ENCODE measurements around the gene GINS2. TPM values are rescaled to one million over a fixed set of nuclear protein-coding genes. Genes with fewer than 3 reads are reported as not detected.

The GINS2 gene
- total RNA-seq, 1 experiment from 2014 or later = 25.2 TPM

DNA sequence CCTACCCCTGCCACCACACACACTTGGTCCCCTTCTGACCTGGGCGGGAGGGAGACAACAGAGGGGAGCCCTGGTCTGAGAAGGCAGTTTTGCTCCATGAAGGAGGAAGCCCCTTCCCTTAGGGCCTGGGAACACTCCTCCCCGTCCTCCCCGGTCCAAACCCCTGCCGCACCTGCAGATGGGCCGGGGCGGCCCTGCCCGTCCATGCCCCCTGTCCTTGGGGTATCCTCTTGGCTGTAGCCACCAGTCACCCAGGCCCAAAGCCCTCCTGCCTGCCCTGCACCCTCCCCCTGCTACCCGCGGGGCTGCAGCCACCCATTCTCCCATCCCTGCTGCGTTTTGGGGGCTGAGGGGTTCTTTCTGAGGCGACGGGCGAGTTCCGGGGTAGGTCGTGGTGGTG lies 41.8 kb downstream of the GINS2 start:
- Mint-ChIP-seq H3K36me3 (ENCODE audit: insufficient read depth, unreplicated experiment) (peaks cover 27% of the 10 kb centered on the region), H3K4me1 (ENCODE audit: low read depth, unreplicated experiment) (peaks cover 37% of the 10 kb centered on the region), H3K27ac (ENCODE audit: unreplicated experiment) (no peak overlapping the region), H3K9me3 (ENCODE audit: low read depth, unreplicated experiment) (no peaks in the 10 kb centered on the region), H3K4me3 (ENCODE audit: low read depth, unreplicated experiment) (no peak overlapping the region), H3K27me3 (ENCODE audit: unreplicated experiment) (no peaks in the 10 kb centered on the region)
- CTCF ChIA-PET = interaction anchor here (0.7 kb wide), 1 partner anchor 419 kb away, joined by 6 read pairs; no protein-coding TSS in a partner anchor
- TF ChIP-seq CTCF (IDR thresholded peaks at IDR 0.05; ENCODE audit: unreplicated experiment) = no peak
- no TSS peak for BruUV-seq (replicated peaks)
- no peak for DNase-seq
- intact Hi-C loops (cut with micrococcal nuclease; ENCODE audit: unreplicated experiment) = no loop called here

DNA sequence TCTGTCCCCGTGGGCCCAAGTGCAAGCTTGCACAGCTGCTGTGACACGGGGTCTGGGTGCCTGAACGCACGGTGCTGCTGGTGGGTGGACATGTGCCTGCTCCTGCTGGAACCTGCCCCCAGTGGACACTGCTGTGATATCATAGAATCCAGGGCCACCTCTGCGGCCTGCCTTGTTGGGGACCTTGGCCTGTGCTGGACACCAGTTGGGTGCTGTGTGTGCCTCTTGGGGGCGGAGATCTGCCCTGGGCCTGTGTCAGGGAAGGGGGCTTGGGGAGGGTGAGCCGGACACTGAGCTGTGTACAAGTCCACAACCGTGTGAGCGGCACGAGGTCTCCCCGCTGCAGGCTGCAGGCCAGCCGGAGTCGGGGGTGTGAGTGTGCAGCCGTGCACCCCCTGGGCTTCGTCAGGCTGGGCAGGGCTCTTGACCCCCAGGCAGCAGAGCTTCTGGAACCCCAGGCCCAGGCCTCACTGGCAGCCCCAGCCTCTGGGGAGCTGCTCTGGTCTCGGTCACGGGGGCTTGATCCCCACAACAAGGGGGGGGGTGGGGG lies 42.3 kb downstream of the GINS2 start:
- no peak overlapping the region for H3K27ac Mint-ChIP-seq (ENCODE audit: unreplicated experiment)
- no peaks in the 10 kb centered on the region for H3K27me3 Mint-ChIP-seq (ENCODE audit: unreplicated experiment)
- H3K9me3 Mint-ChIP-seq (ENCODE audit: low read depth, unreplicated experiment) = no peaks in the 10 kb centered on the region
- DNase-seq = no peak
- no peak for TF ChIP-seq CTCF (IDR thresholded peaks at IDR 0.05; ENCODE audit: unreplicated experiment)
- H3K4me1 Mint-ChIP-seq (ENCODE audit: low read depth, unreplicated experiment) = peaks cover 33% of the 10 kb centered on the region
- no peak overlapping the region for H3K4me3 Mint-ChIP-seq (ENCODE audit: low read depth, unreplicated experiment)
- intact Hi-C loops (cut with micrococcal nuclease; ENCODE audit: unreplicated experiment) = no loop called here
- CTCF ChIA-PET = interaction anchor here (0.7 kb wide), 1 partner anchor 419 kb away, joined by 6 read pairs; no protein-coding TSS in a partner anchor
- peaks cover 22% of the 10 kb centered on the region for H3K36me3 Mint-ChIP-seq (ENCODE audit: insufficient read depth, unreplicated experiment)
- no TSS peak for BruUV-seq (replicated peaks)

DNA sequence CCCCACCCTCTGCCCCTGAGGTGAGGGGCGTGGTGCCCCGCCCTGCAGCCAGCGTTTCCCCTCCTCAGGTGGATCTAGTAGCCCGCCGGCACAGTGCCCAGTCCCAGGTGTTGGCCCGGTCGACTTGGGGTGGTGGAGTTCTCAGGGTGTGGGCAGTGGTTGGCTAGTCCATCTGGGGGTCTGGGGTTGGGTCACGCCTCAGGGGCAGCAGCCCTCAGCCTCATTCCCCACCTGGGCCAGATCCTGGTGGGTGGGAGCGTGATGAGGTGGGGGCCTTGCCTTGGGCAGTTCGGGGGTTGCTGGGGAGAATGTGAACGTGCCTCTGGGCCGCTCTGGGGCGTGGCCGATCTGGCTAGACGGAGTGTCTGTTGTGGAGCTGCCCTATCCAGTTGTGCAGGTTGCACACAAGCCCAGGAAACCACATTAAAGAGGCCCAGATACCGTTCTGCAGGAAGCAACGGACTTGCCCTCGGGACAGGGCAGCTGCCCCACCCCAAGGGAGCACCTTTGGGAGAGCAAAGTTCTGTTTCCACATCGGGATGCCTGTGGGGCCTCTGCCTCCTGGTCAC lies 43.6 kb downstream of the GINS2 start:
- no peaks in the 10 kb centered on the region for H3K9me3 Mint-ChIP-seq (ENCODE audit: low read depth, unreplicated experiment)
- H3K27ac Mint-ChIP-seq (ENCODE audit: unreplicated experiment) = peak overlapping the region; percentile 16
- no peak for TF ChIP-seq CTCF (IDR thresholded peaks at IDR 0.05; ENCODE audit: unreplicated experiment)
- CTCF ChIA-PET = interaction anchor here (1.3 kb wide), 1 partner anchor 29 kb away, joined by 3 read pairs; no protein-coding TSS in a partner anchor
- H3K27me3 Mint-ChIP-seq (ENCODE audit: unreplicated experiment) = no peaks in the 10 kb centered on the region
- H3K36me3 Mint-ChIP-seq (ENCODE audit: insufficient read depth, unreplicated experiment) = peaks cover 26% of the 10 kb centered on the region
- peak overlapping the region; percentile 33 for H3K4me3 Mint-ChIP-seq (ENCODE audit: low read depth, unreplicated experiment)
- intact Hi-C loops (cut with micrococcal nuclease; ENCODE audit: unreplicated experiment) = no loop called here
- DNase-seq = peak; percentile 85
- BruUV-seq (replicated peaks) = no TSS peak
- H3K4me1 Mint-ChIP-seq (ENCODE audit: low read depth, unreplicated experiment) = peaks cover 33% of the 10 kb centered on the region

GRCh38 chr16:85644093-85644712 lies 44.6 kb downstream of the GINS2 start:
- peaks cover 30% of the 10 kb centered on the region for H3K36me3 Mint-ChIP-seq (ENCODE audit: insufficient read depth, unreplicated experiment)
- no peak for DNase-seq
- no peaks in the 10 kb centered on the region for H3K27me3 Mint-ChIP-seq (ENCODE audit: unreplicated experiment)
- H3K9me3 Mint-ChIP-seq (ENCODE audit: low read depth, unreplicated experiment) = no peaks in the 10 kb centered on the region
- CTCF ChIA-PET = no interaction called here
- no peak overlapping the region for H3K27ac Mint-ChIP-seq (ENCODE audit: unreplicated experiment)
- peak overlapping the region; percentile 5 for H3K4me3 Mint-ChIP-seq (ENCODE audit: low read depth, unreplicated experiment)
- peaks cover 32% of the 10 kb centered on the region for H3K4me1 Mint-ChIP-seq (ENCODE audit: low read depth, unreplicated experiment)
- TF ChIP-seq CTCF (IDR thresholded peaks at IDR 0.05; ENCODE audit: unreplicated experiment) = no peak
- no TSS peak for BruUV-seq (replicated peaks)
- intact Hi-C loops (cut with micrococcal nuclease; ENCODE audit: unreplicated experiment) = no loop called here

Measured in Calu3 (cell line).